Keratinocyte (primary cell): ENCODE results near the gene HLA-DOB. TPM values are rescaled to one million over a fixed set of nuclear protein-coding genes. Genes with fewer than 3 reads are reported as not detected.
A peak's percentile ranks its signal among the peaks of the same experiment; 100 is the strongest.

ENCODE experiments used
- DNase-seq: peaks from one replicate; pipeline ENCODE4 v3.0.0-alpha.2; 2011; ENCODE audit warnings: low read depth, missing footprints, low spot score
- FAIRE-seq: peaks from 2 replicates; lab custom pipeline; 2011; peaks lifted over from hg19 to GRCh38; lab: Jason Lieb, UNC
- H2AFZ ChIP-seq: 2 replicates; pipeline ENCODE4 v1.6.0; 2012; ENCODE audit warnings: low read length, control low read depth, inconsistent platforms; ENCODE audit not compliant: control insufficient read depth
- H3K27ac ChIP-seq: 2 replicates; pipeline ENCODE4 v1.5.1; 2011; ENCODE audit warnings: low read length; ENCODE audit not compliant: control insufficient read depth, insufficient read depth
- H3K27me3 ChIP-seq: 3 replicates; pipeline ENCODE4 v1.6.0; 2011; ENCODE audit warnings: low read length; ENCODE audit not compliant: control insufficient read depth, insufficient read depth; ENCODE audit errors: extremely low read depth
- H3K36me3 ChIP-seq, 2 experiments: 2 replicates in 1 of 2; 3 replicates in 1 of 2; pipeline ENCODE4 v1.5.1; 2011; ENCODE audit warnings: low read length in 2 of 2, mild to moderate bottlenecking in 1 of 2; ENCODE audit not compliant: control insufficient read depth in 2 of 2, insufficient read depth in 2 of 2; ENCODE audit errors: extremely low read depth in 1 of 2
- H3K4me1 ChIP-seq: 3 replicates; pipeline ENCODE4 v1.5.1; 2011; ENCODE audit warnings: low read length; ENCODE audit not compliant: control insufficient read depth, insufficient read depth; ENCODE audit errors: extremely low read depth
- H3K4me2 ChIP-seq: 3 replicates; pipeline ENCODE4 v1.6.0; 2011; ENCODE audit warnings: low read depth, low read length; ENCODE audit not compliant: control insufficient read depth, insufficient read depth; ENCODE audit errors: extremely low read depth
- H3K4me3 ChIP-seq, 3 experiments: fragments of 200-600 bp in 1 of 3; sonication (generic) in 1 of 3; 2 replicates in 2 of 3; 3 replicates in 1 of 3; pipeline ENCODE4 v1.5.1; 2011 to 2016; ENCODE audit warnings: low read length in 3 of 3, mild to moderate bottlenecking in 3 of 3, control low read depth in 2 of 3, inconsistent platforms in 1 of 3, low read depth in 1 of 3, mixed read lengths in 1 of 3, mixed run types in 1 of 3, moderate library complexity in 1 of 3; ENCODE audit not compliant: control insufficient read depth in 2 of 3, insufficient read depth in 2 of 3; ENCODE audit errors: extremely low read depth in 1 of 3
- H3K79me2 ChIP-seq: 2 replicates; pipeline ENCODE4 v1.6.0; 2012; ENCODE audit warnings: low read length; ENCODE audit not compliant: control insufficient read depth, insufficient read depth
- H3K9ac ChIP-seq: 3 replicates; pipeline ENCODE4 v1.6.0; 2011; ENCODE audit warnings: low read length; ENCODE audit not compliant: control insufficient read depth, insufficient read depth; ENCODE audit errors: extremely low read depth
- H3K9me1 ChIP-seq: 3 replicates; pipeline ENCODE4 v1.6.0; 2011; ENCODE audit warnings: low read length; ENCODE audit not compliant: control insufficient read depth, insufficient read depth; ENCODE audit errors: extremely low read depth
- H3K9me3 ChIP-seq: 2 replicates; pipeline ENCODE4 v1.5.1; 2012; ENCODE audit warnings: low read depth, low read length; ENCODE audit not compliant: control insufficient read depth
- H4K20me1 ChIP-seq: 3 replicates; pipeline ENCODE4 v1.6.0; 2011; ENCODE audit warnings: low read length; ENCODE audit not compliant: control insufficient read depth, insufficient read depth; ENCODE audit errors: extremely low read depth
- EZH2 ChIP-seq: IDR thresholded peaks from one replicate; pipeline ENCODE4 v1.6.1; 2012; ENCODE audit warnings: inconsistent platforms, mild to moderate bottlenecking, low read length, moderate library complexity
- dilution Hi-C: fragments of 300-500 bp; cut with MboI; formaldehyde crosslinking; loops from one replicate; pipeline ENCODE4 v1.7.0; 2020; ENCODE audit warnings: low sequenced_read_pairs; ENCODE audit not compliant: extremely low pct_ligation_motif_present
- polyA plus RNA-seq, 5 experiments: library from polyadenylated mRNA; depleted of rRNA in 3 of 5; stranded (reverse) in 3 of 5; stranded (forward) in 1 of 5; unstranded in 1 of 5; fragments of >200 nt; gene quantifications; 1 replicate in 1 of 5; 2 replicates in 3 of 5; 3 replicates in 1 of 5; pipeline versions ENCODE4 v1.2.1 to v1.2.3, GENCODE V29; 2011 to 2012; ENCODE audit warnings: missing spikeins in 2 of 5, low read depth in 1 of 5, low replicate concordance in 1 of 5
- TF ChIP-seq, protein P1 (sequence below), 3 experiments: IDR thresholded peaks in 1 of 3; conservative IDR thresholded peaks in 1 of 3; optimal IDR thresholded peaks in 1 of 3; 2 replicates in 2 of 3; 3 replicates in 1 of 3; pipeline versions ENCODE3 to v1.5.1; 2011; ENCODE audit warnings: low read length in 3 of 3, mild to moderate bottlenecking in 3 of 3, moderate library complexity in 2 of 3, control low read depth in 1 of 3, inconsistent platforms in 1 of 3; ENCODE audit not compliant: insufficient read depth in 2 of 3; ENCODE audit errors: extremely low read depth in 1 of 3

HLA-DOB gene
- polyA plus RNA-seq, 1 donor (not counting 4 experiments of a cell fraction or from before 2014, with no cell fraction given), result 12.5 TPM

GRCh38 chr6:32774426-32774825 is 42.4 kb downstream of the HLA-DOB start:
- Histone ChIP-seq H3K79me2 (no peaks in the 10 kb centered on the region), H3K9me1 (no peaks in the 10 kb centered on the region), H3K4me2 (peak overlapping the region; percentile 8), H3K4me3 (no peak overlapping the region), H3K9me3 (no peaks in the 10 kb centered on the region), H2AFZ (no peak overlapping the region), H4K20me1 (no peaks in the 10 kb centered on the region), H3K27ac (no peak overlapping the region), H3K4me1 (peaks cover 21% of the 10 kb centered on the region), H3K27me3 (no peaks in the 10 kb centered on the region), H3K9ac (no peak overlapping the region), H3K36me3 (no peaks in the 10 kb centered on the region)
- DNase-seq (no peak), FAIRE-seq (peak; percentile 59)
- TF ChIP-seq EZH2, result no peak
- TF ChIP-seq, protein P1, sequence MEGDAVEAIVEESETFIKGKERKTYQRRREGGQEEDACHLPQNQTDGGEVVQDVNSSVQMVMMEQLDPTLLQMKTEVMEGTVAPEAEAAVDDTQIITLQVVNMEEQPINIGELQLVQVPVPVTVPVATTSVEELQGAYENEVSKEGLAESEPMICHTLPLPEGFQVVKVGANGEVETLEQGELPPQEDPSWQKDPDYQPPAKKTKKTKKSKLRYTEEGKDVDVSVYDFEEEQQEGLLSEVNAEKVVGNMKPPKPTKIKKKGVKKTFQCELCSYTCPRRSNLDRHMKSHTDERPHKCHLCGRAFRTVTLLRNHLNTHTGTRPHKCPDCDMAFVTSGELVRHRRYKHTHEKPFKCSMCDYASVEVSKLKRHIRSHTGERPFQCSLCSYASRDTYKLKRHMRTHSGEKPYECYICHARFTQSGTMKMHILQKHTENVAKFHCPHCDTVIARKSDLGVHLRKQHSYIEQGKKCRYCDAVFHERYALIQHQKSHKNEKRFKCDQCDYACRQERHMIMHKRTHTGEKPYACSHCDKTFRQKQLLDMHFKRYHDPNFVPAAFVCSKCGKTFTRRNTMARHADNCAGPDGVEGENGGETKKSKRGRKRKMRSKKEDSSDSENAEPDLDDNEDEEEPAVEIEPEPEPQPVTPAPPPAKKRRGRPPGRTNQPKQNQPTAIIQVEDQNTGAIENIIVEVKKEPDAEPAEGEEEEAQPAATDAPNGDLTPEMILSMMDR (optimal IDR thresholded peaks at IDR 0.05 in 1 of 3, IDR thresholded peaks at IDR 0.05 in 1 of 3, conservative IDR thresholded peaks at IDR 0.05 in 1 of 3; ENCODE audit: extremely low read depth in 1 of 3, insufficient read depth in 2 of 3, low read length in 3 of 3), result no peak
- dilution Hi-C loops, result no loop called here

DNA sequence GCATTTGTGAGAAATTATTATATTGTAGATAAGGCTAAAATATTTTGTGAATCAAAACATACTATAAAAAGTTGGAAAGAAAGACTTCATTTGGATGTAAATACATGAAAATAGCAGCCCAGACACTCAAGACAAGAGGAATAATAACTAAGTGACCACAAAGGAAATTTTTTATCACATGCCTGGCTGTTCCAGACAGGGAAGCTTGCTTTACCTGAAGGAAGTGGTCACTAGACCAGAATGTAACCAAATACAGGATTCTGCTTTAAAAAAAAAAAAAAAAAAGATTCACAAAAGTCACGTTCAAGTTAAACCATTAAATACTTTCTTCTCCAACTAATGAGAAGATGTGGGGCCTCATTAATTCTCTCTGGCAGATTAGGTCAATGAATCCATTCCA is 44.1 kb downstream of the HLA-DOB start:
- H3K27ac ChIP-seq, result no peak overlapping the region
- no peaks in the 10 kb centered on the region for H3K9me3 ChIP-seq
- no peak overlapping the region for H3K4me3 ChIP-seq
- DNase-seq (no peak), FAIRE-seq (no peak)
- dilution Hi-C loops, result no loop called here
- H3K9me1 ChIP-seq, result no peaks in the 10 kb centered on the region
- no peaks in the 10 kb centered on the region for H3K36me3 ChIP-seq
- no peak overlapping the region for H3K9ac ChIP-seq
- no peak overlapping the region for H2AFZ ChIP-seq
- H3K4me2 ChIP-seq, result no peak overlapping the region
- H4K20me1 ChIP-seq, result no peaks in the 10 kb centered on the region
- H3K4me1 ChIP-seq, result peaks cover 21% of the 10 kb centered on the region
- no peaks in the 10 kb centered on the region for H3K79me2 ChIP-seq
- H3K27me3 ChIP-seq, result no peaks in the 10 kb centered on the region
- no peak for TF ChIP-seq EZH2
- TF ChIP-seq, protein P1 (optimal IDR thresholded peaks at IDR 0.05 in 1 of 3, IDR thresholded peaks at IDR 0.05 in 1 of 3, conservative IDR thresholded peaks at IDR 0.05 in 1 of 3; ENCODE audit: extremely low read depth in 1 of 3, insufficient read depth in 2 of 3, low read length in 3 of 3), result no peak
